Measurements from ENCODE around the gene CRTC3.

- no peak for TF ChIP-seq CTCF (IDR thresholded peaks at IDR 0.05)
- no peak for TF ChIP-seq ZFX (IDR thresholded peaks at IDR 0.05; ENCODE audit: borderline replicate concordance)
Measured at GRCh38 chr15:90579213-90579612, 49.5 kb downstream of the CRTC3 start.

Measured in 22Rv1 (cell line).